SU-DHL-6 (cell line): ENCODE results near the gene CKAP2L.

Source experiments
- H2AFZ ChIP-seq: fragments of 200-600 bp; sonication (generic); 2 replicates; pipeline ENCODE4 v1.6.1; 2014; ENCODE audit warnings: low read depth, mild to moderate bottlenecking, moderate library complexity, mixed read lengths, antibody characterized with exemption, low read length; ENCODE audit not compliant: severe bottlenecking
- H3F3A ChIP-seq: fragments of 200-600 bp; shearing (Covaris generic); 2 replicates; pipeline ENCODE4 v1.6.0; 2016; ENCODE audit warnings: antibody characterized with exemption, mild to moderate bottlenecking; ENCODE audit not compliant: insufficient read depth
- H3K27ac ChIP-seq: fragments of 200-600 bp; sonication (generic); 2 replicates; pipeline ENCODE4 v1.5.1; 2016; ENCODE audit warnings: low read depth, mild to moderate bottlenecking, low read length, moderate library complexity, mixed read lengths
- H3K27me3 ChIP-seq: fragments of 200-600 bp; sonication (generic), shearing (Covaris generic); 2 replicates; pipeline ENCODE4 v1.6.0; 2014; ENCODE audit warnings: mild to moderate bottlenecking, low read length
- H3K36me3 ChIP-seq: fragments of 200-600 bp; sonication (generic); 2 replicates; pipeline ENCODE4 v1.6.1; 2014; ENCODE audit warnings: mild to moderate bottlenecking, low read length, mixed read lengths
- H3K4me2 ChIP-seq: fragments of 300-600, 200-600 bp; shearing (Covaris generic), sonication (generic); 2 replicates; pipeline ENCODE4 v1.6.0; 2014; ENCODE audit warnings: low read length, low read depth, mild to moderate bottlenecking; ENCODE audit not compliant: poor library complexity, severe bottlenecking
- H3K4me3 ChIP-seq: fragments of 200-600 bp; sonication (generic); 2 replicates; pipeline ENCODE4 v1.5.1; 2014; ENCODE audit warnings: antibody characterized with exemption, low read length, mild to moderate bottlenecking, mixed read lengths; ENCODE audit not compliant: insufficient read depth, poor library complexity, severe bottlenecking
- H3K79me2 ChIP-seq: fragments of 200-600 bp; sonication (generic); 2 replicates; pipeline ENCODE4 v1.6.1; 2014; ENCODE audit warnings: mild to moderate bottlenecking, low read length, moderate library complexity; ENCODE audit not compliant: insufficient read depth
- H3K9ac ChIP-seq: fragments of 200-600 bp; sonication (generic); 2 replicates; pipeline ENCODE4 v1.7.0; 2014; ENCODE audit warnings: mild to moderate bottlenecking, low read length
- H3K9me2 ChIP-seq: fragments of 200-600 bp; sonication (generic); replicated peaks from 2 replicates; pipeline ENCODE4 v1.6.1; 2014; ENCODE audit warnings: low read length; ENCODE audit not compliant: insufficient read depth
- H3K9me3 ChIP-seq: fragments of 200-600 bp; sonication (generic); 2 replicates; pipeline ENCODE4 v1.6.1; 2014; ENCODE audit warnings: low read length, mixed read lengths; ENCODE audit not compliant: insufficient read depth
- H4K20me1 ChIP-seq: fragments of 200-600 bp; sonication (generic); 2 replicates; pipeline ENCODE4 v1.6.1; 2014; ENCODE audit warnings: low read depth, mild to moderate bottlenecking, antibody characterized with exemption, low read length, moderate library complexity, mixed read lengths
- CTCF ChIP-seq: fragments of 200-600 bp; sonication (generic); IDR thresholded peaks from one replicate; pipeline ENCODE4 v1.5.1; 2017; ENCODE audit warnings: antibody characterized with exemption, mild to moderate bottlenecking, low read length, moderate library complexity; ENCODE audit not compliant: insufficient read depth, poor library complexity, severe bottlenecking
- EZH2phosphoT487 ChIP-seq: fragments of 200-600 bp; sonication (generic), shearing (Covaris generic); conservative IDR thresholded peaks from 2 replicates; pipeline ENCODE4 v1.6.1; 2018; ENCODE audit warnings: mild to moderate bottlenecking, antibody characterized with exemption, low read length, moderate library complexity, mixed read lengths

The CKAP2L gene

GRCh38 chr2:112798979-112799975 lies 34.9 kb upstream of the CKAP2L start:
- Histone ChIP-seq H3K4me2 (no peak overlapping the region), H4K20me1 (no peaks in the 10 kb centered on the region), H3K9me2 (no peaks in the 10 kb centered on the region; the same call in 1 of the 2 replicates), H3F3A (no peaks in the 10 kb centered on the region), H3K27ac (no peak overlapping the region), H2AFZ (no peak overlapping the region), H3K79me2 (no peaks in the 10 kb centered on the region), H3K9ac (no peak overlapping the region), H3K4me3 (no peak overlapping the region), H3K9me3 (no peaks in the 10 kb centered on the region), H3K36me3 (no peaks in the 10 kb centered on the region), H3K27me3 (no peaks in the 10 kb centered on the region)
- no peak for TF ChIP-seq CTCF
- no peak for TF ChIP-seq EZH2phosphoT487

- Histone ChIP-seq H3K4me2 (no peak overlapping the region), H3K9me3 (no peaks in the 10 kb centered on the region), H3K9me2 (no peaks in the 10 kb centered on the region; the same call in 1 of the 2 replicates), H2AFZ (no peak overlapping the region), H3K36me3 (no peaks in the 10 kb centered on the region), H3F3A (no peaks in the 10 kb centered on the region), H4K20me1 (no peaks in the 10 kb centered on the region), H3K9ac (no peak overlapping the region), H3K4me3 (no peak overlapping the region), H3K27me3 (no peaks in the 10 kb centered on the region), H3K27ac (no peak overlapping the region), H3K79me2 (no peaks in the 10 kb centered on the region)
- TF ChIP-seq EZH2phosphoT487 (no peak), CTCF (no peak)
Measured at GRCh38 chr2:112796486-112796885, 32.1 kb upstream of the CKAP2L start.

GRCh38 chr2:112795774-112796173 lies 31.4 kb upstream of the CKAP2L start:
- no peaks in the 10 kb centered on the region for H3K9me3 ChIP-seq
- H3K4me2 ChIP-seq, result no peak overlapping the region
- H3K9ac ChIP-seq, result no peak overlapping the region
- TF ChIP-seq EZH2phosphoT487 (no peak), CTCF (no peak)
- no peaks in the 10 kb centered on the region; the same call in 1 of the 2 replicates for H3K9me2 ChIP-seq
- no peak overlapping the region for H3K4me3 ChIP-seq
- H3K36me3 ChIP-seq, result no peaks in the 10 kb centered on the region
- no peak overlapping the region for H2AFZ ChIP-seq
- no peak overlapping the region for H3K27ac ChIP-seq
- no peaks in the 10 kb centered on the region for H3K27me3 ChIP-seq
- no peaks in the 10 kb centered on the region for H4K20me1 ChIP-seq
- no peaks in the 10 kb centered on the region for H3F3A ChIP-seq
- no peaks in the 10 kb centered on the region for H3K79me2 ChIP-seq
